DMS114 treated with DMSO at 0.1 percent for 48 hours (cell line): ENCODE results near the gene PLEKHM3.

Experiments used
- DNase-seq: peaks from one replicate; lab custom pipeline; 2025; ENCODE audit not compliant: unreplicated experiment; lab: John Stamatoyannopoulos, UW

The PLEKHM3 gene

DNA sequence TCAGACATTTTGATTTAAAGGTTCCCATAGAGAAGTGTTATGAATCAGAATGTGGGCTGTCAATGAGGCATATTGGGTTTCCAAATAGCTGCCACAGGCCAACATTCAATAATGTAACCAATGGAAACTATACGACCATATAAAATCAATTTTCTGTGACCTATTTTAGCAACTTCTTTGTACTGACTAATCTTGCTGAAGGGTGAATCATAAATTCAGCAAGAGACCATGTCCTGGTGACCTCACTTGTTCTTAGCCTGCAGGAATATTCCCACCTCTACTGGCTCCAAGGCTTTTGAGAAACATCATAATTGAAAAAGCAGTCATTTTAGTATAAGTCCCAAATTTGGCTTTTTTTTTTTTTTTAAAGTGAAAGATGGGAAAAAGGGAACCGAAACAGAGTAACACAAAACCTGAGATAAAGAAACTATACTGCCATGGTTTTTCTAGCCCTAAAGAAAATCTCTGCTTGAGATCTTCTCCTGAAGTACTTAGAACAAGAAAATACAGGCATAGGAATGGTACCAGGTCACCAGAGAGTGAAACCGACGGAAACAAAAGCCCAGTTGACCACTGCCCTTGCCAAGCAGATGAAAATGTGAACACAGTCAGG lies 32.1 kb downstream of the PLEKHM3 start:
- DNase-seq = no peak

DNA sequence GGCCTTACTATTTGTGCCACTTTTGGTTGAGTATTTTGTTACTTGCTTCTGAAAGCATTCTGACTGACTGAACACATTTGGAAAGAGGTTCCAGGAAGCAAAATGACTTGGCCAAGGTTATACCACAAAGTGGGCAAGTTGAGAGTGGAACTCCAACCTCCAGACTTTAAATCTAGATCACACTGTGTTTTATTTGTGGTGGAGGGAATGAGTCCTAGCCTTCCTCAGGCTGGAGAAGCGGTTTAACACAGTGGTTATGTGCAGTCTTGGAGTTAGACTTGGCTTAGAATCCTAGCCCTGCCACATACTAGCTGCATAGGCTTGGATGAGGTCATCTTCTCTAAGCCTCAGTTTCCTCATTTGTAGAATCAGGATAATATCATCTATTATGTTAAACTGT lies 33.4 kb downstream of the PLEKHM3 start:
- DNase-seq = no peak

DNA sequence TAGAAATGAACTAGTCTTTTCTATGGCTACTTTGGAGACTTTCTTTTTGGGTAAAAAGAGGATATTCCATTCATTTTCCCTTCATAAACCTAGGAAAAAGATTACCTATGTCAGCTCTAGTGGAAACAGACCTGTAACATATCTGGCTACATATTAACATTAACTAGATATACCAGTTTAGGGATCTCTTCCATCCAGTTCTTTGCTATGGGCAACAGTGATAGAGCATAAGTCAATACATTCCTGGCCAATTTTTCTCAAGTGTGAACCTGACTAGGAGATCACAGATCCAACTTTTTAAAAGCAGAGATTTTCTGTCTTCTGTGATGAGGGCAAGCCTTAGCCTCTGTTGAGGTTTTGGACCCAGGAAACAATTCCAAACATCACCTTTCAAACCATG lies 34.5 kb downstream of the PLEKHM3 start:
- no peak for DNase-seq

DNA sequence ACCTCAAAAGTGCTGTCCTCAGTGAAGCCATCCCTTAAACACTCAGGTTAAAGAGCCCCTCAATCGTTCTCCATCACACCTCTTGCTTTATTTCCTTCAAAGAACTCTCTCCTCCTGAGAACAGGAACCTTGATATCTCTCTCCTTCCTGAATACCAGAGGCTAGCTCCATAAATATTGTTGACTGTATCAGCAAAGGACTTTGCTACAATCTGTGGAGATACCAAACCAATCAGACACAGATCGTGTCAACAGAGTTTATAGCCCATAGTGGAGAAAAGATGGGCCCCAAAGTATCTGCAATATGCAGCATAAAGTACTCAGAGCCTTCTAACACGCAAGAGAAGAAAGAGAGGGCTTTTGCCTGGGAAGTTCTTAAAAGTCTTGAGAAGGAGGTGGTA lies 36.4 kb downstream of the PLEKHM3 start:
- no peak for DNase-seq

DNA sequence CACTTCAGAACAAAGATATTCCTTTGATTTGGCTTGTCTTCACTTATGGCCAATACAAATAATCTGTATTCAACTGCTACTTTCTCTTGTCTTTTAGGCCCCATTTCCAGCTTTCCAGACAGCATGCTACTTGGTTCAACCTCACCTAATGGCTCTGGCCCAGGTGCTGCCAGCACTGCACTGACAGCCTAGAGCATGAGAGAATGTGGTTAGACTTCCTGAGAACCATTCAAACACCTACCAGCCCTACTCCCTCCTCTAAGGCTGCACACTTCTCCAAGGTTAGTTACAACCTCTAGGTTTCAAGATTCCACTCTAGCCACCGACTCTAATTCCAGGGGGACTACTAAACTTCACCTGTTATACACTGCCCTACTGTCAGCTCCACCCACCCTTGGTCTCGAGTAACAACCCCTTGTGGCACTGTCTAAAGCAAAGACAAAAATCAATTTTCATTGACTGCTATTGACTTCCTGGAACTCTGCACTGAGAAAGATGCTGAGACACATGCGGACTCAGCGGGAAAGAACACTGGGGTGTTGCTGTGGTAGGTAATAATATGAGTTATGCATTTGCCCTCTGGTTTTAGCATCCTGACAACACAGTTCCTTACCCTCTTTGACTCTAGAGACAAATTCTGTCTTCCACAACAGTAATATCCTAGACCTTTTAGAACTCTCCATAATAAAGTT lies 38.2 kb downstream of the PLEKHM3 start:
- DNase-seq = no peak

DNA sequence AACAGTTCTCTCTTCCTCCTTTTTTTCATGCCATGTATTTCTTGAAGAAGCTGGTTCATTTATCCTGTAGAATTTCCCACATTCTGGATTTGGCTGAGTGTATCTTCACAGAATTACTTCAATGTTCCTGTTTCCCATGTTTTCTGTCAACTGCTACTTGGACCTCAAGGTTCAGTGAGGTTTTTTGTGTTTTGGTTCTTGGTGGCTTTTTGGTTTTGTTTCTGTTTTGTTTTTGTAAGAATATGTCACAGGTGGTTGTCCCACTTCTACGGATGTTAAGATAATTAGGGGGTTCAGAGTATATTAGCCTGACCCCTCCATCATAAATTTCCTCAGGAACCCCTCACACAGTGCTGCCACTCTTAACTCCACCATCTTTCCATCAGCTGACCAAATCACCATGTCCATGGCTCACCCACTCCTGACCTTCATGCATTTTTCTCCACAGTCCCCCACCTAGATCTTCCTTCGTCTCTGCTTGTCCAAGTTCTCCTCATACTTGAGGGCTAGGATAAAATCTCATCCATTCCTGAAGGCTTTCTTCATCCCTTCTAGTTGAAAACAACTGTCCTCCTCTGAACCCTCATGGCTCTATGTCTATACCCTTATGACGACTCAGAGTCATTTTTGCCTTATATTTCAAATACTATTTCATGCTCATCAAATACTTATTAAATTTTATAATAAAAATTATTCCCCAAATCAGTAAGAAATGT lies 40.4 kb downstream of the PLEKHM3 start:
- DNase-seq = no peak

DNA sequence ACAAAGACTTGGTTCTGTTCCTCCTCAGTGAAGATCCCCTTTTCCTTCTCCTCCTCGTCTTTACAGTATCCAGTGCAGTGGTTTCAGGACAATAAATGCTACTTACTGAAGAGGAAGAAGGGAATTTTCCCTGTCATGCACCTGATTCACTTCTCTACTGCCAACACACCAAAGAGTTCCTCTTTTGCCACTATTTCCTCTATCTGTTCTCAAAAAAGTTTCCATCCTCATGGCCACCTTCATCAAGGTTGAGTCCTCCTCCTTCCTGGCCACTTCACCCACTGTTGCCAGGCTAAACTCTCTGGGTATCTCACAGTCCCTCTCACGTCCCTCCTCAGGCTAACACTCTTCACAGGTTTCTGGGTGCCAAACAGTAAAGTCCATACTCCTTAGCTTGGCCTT lies 41.7 kb downstream of the PLEKHM3 start:
- no peak for DNase-seq

DNA sequence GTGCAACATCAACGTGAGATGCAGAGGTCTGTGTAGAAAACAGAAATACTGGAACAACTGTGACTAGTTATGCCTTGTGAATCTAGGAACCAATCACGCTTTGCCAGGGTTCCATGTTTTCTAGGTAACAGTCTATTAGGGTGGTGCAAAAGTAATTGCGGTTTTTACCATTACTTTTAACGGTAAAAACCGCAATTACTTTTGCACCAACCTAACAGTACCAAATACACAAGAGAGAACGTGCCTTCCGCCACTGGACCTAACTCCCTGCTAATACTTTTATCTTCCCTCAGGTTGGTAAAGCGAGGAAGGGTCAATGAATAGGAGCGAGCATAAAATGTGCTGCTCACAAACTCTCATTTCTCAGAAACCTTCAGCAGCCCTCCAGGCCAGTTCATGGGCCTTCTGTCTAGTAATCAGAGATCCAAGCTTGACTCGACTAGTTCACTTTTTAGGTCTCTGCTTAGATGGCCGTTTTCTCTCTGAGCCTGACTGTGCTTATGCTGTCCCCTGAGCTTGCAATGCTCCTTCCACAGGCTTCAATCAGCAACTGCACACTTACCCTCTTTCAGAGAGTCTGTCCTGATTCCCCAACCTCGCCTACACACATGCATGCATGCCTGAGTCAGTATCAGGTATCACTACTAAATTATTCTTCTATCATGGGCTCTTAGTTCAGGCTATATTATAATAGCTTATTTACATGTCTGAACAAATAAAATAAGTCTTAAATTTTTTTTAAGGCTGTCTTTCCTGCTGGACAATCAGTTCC lies 47.0 kb downstream of the PLEKHM3 start:
- DNase-seq = no peak

DNA sequence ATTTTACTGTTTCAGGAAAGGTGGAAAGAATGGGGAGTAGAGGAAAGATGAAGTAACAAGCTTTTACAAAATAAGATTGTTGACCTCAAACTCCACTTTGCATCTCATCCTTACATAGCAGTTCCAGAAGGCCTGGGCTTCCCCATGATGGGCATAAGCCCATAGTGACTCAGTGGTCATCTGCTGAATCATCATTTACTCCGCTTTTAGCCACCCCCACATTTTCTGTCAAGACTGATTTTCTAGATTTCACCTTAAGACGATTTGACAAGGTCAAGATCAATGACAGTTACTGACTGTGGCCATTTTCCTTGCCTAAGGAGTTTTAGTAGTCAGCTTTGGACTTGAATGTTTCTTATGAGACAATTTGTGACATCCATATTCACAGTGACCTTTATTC lies 49.4 kb downstream of the PLEKHM3 start:
- DNase-seq = no peak

DNA sequence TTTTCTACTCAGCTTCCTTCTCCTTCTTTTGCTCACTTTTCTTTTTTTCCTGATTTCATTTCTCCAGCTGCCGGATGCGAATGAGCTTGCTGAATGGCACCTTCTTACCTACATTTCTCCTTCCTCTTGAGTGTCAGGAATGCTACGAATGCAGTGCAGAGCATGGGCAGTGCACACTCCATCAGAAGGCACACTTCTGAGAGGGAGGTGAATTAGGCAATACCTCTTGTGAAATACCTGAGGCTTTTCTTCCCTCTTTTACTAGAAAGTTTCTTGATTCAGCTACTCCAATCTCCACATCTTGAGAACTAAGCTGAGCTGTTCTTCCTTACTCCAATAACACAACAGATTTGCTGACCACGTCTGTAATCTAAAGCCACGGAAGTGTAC lies 51.1 kb downstream of the PLEKHM3 start:
- DNase-seq = no peak

DNA sequence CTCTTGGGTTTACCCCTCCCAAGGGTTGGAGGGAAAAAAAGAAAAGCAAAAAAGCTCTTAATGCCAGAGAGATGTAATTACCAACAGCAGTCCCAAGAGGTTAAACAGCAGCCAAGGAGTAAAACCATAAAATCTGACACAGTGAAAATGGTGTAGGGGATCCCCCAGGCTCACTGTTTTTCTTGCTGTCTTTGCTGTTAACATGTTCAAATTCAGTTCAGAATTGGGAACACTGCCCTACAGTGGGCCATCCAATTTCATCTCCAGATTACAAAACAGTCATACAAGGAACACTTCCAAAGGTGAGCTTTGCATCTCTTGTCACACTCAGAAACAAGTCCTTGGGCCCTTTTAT lies 54.5 kb downstream of the PLEKHM3 start:
- no peak for DNase-seq

DNA sequence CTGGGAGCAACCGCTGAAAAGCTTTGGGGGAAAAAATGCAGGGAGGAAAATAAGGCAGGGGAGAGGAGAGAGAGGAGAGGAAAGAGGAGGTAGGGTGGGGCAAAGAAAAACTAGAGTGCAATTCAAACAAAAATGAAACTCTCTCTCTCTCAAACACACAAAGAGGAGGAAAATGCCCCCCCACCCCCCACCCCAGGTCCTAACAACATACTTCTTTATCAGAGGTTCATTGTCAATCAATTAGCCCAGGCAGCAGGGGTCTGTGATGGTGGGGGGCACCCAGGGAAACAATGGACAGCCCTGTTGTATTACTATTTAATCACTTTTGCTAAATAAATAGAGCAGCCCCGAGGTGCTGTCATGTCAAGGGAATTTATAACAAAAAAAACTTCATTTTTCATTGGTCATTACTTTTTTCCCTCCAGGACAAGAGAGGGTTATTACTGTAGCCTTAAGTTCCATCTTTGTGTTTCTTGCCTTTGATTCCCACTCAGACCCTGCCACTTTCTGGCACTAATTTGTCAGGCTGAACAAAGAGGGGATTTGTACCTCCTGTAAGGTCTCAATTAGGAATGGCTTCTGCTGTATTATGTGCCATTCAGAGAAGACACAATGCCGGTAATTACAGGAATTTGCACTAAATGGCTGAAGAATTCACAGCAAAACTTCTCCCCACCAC lies 55.0 kb downstream of the PLEKHM3 start:
- no peak for DNase-seq

DNA sequence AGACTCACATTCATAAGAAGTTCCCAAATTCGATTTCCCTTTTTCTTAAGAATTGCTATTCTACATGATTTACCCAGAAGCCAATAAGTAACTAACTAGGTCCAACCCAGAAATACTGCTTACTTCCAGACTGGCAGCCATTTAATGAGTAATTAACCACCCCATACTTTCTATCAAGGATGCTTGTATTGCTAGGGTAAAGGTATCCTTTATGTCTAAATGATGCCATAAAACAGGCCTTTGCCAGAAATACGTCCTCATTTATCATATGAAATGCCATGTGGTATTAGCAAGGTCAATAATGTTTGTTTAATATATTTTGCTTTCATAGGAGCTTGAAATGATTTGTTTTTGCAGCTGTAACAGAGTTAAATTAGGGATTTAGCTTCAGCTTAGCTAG lies 56.1 kb downstream of the PLEKHM3 start:
- no peak for DNase-seq

DNA sequence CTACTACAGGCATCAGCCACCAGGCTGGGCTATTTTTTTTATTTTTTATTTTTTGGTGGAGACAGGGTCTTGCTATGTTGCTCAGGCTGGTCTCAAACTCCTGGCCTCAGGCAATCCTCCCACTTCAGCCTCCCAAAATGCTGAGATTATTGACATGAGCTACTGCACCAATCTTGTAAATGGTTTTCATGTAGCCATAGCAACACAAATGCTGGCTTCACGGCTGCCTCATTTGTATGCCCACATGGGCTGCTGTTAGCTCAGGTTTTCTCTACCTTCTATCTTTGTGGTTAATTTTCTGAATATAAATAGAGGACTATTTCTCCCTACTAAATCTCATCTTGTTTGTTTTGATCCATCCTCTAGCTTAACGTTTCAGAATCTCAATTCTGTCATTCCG lies 58.2 kb downstream of the PLEKHM3 start:
- DNase-seq = no peak

DNA sequence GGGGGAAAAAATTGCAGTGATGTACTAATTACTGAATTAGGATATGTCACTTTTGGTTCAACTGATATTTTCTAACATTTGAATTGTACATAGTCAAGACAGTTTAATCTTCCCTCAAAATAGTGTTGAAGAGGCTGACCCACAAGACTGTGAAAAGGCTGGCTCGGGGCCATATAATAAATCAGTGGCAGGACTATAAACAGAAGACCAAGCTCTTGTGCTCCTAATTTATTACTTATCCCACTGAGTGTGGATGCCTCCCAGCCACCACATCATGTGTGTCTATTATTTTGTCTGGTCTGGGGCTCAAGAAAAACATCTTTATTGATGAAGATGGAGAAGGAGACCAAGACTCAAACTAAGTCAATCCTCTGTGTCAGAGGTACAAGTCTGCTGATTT lies 64.4 kb downstream of the PLEKHM3 start:
- no peak for DNase-seq

DNA sequence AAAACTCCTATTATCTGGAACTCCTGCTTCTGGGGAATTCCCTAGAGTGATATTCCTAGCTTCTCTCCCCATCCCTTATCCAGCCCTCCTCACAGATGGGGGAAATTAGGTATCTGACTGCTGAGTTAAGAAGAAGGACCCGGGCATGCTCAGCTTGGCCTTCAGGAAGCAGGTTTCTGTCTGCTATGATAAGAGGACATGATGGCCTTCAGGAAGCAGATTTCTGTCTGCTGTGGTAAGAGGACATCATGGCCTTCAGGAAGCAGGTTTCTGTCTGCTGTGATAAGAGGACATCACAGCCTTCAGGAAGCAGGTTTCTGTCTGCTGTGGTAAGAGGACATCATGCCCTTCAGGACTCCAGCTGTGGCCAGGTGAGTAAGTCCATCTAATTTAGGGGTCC lies 65.2 kb downstream of the PLEKHM3 start:
- DNase-seq = no peak

DNA sequence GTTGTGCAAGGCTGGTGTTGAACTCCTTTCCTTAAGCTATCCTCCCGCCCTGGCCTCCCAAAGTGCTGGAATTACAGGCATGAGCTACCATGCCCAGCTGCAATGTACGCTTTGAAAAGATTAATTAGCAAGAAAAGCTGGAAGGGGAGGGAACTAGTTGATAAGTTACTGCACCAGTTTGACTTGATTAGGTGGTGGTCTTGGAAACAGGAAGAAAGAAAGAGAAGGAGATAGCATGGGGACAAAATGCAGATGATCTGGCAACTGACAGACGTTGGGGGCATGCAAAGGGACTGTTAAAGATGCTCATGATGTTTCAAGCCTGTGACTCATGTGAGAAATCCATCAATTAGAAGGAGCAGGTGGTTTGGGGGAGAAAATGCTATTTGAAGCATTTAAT lies 68.6 kb downstream of the PLEKHM3 start:
- DNase-seq = no peak

DNA sequence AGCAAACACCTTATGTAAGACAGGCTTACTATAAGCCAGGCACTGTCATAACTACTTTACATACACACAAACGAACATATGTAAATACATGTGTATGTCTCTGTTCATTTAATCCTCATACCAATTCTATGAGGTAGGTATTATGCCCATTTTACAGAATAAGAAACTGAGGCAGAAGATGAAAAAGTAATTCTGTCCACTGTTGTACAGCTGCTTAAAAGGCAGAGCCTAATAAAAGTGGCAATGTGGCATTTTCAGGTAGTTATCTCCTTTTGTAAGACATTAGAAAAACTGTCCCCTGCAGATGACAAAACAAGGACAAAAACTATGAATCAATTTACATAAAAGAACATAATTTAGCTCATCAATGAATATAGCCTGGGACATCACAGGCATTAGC lies 69.9 kb downstream of the PLEKHM3 start:
- DNase-seq = no peak

DNA sequence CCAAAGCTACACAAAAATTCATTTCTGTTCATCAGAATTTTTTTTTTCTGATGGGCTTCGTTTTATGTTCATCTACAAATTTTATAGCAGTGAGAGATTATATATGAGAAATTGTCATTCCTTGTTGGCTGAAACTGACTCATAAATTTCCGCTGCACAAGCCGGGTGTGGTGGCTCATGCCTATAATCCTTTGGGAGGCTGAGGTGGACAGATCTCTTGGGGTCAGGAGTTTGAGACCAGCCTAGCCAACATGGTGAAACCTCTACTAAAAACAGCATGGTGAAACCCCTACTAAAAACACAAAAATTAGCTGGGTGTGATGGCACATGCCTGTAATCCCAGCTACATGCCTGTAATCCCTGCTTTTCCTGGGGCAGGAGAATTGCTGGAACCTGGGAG lies 72.0 kb downstream of the PLEKHM3 start:
- DNase-seq = no peak

DNA sequence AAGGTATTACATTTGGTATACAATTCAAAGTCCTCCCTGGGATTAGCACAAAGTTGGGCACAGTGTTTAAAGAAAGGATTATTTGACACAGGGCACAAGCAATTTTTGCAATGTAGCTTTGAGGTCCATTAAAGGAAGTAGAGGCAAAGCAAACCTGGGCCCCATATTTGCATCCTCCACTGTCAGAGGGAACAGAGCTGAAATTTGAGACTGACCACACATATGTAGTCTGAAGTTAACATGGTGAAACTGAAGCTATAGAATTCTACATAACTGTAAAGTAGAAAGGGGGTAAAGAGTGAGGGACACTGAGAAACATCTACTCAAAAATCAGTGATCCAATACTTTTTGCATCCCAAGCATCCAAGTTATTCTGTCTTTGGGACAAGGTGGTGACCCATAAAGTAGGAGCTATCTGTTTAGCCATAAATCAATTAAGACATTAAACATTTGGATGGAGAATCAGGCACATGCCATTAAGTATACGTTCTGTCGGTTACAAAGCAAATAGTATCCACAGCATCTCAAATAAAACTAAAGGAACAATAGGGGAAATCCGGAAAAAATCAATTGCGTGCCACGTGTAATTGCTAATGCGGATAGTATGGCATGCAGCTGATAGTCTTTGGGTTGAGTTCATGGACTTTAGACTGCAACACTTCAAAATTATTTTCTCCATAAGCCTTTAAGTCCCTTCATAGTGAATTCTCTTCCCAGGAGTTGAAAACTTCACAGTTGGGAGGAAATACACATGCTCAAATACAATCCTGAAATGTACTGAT lies 72.6 kb downstream of the PLEKHM3 start:
- DNase-seq = no peak
